Measurements from ENCODE around the gene DIP2C.
"Not testable (repeated sequence)": the region's sequence is repeated elsewhere in the genome, so short reads cannot be mapped to it uniquely, and the experiment has no call there.

The DIP2C gene, protein sequence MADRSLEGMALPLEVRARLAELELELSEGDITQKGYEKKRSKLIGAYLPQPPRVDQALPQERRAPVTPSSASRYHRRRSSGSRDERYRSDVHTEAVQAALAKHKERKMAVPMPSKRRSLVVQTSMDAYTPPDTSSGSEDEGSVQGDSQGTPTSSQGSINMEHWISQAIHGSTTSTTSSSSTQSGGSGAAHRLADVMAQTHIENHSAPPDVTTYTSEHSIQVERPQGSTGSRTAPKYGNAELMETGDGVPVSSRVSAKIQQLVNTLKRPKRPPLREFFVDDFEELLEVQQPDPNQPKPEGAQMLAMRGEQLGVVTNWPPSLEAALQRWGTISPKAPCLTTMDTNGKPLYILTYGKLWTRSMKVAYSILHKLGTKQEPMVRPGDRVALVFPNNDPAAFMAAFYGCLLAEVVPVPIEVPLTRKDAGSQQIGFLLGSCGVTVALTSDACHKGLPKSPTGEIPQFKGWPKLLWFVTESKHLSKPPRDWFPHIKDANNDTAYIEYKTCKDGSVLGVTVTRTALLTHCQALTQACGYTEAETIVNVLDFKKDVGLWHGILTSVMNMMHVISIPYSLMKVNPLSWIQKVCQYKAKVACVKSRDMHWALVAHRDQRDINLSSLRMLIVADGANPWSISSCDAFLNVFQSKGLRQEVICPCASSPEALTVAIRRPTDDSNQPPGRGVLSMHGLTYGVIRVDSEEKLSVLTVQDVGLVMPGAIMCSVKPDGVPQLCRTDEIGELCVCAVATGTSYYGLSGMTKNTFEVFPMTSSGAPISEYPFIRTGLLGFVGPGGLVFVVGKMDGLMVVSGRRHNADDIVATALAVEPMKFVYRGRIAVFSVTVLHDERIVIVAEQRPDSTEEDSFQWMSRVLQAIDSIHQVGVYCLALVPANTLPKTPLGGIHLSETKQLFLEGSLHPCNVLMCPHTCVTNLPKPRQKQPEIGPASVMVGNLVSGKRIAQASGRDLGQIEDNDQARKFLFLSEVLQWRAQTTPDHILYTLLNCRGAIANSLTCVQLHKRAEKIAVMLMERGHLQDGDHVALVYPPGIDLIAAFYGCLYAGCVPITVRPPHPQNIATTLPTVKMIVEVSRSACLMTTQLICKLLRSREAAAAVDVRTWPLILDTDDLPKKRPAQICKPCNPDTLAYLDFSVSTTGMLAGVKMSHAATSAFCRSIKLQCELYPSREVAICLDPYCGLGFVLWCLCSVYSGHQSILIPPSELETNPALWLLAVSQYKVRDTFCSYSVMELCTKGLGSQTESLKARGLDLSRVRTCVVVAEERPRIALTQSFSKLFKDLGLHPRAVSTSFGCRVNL (N-terminal part only)

DNA sequence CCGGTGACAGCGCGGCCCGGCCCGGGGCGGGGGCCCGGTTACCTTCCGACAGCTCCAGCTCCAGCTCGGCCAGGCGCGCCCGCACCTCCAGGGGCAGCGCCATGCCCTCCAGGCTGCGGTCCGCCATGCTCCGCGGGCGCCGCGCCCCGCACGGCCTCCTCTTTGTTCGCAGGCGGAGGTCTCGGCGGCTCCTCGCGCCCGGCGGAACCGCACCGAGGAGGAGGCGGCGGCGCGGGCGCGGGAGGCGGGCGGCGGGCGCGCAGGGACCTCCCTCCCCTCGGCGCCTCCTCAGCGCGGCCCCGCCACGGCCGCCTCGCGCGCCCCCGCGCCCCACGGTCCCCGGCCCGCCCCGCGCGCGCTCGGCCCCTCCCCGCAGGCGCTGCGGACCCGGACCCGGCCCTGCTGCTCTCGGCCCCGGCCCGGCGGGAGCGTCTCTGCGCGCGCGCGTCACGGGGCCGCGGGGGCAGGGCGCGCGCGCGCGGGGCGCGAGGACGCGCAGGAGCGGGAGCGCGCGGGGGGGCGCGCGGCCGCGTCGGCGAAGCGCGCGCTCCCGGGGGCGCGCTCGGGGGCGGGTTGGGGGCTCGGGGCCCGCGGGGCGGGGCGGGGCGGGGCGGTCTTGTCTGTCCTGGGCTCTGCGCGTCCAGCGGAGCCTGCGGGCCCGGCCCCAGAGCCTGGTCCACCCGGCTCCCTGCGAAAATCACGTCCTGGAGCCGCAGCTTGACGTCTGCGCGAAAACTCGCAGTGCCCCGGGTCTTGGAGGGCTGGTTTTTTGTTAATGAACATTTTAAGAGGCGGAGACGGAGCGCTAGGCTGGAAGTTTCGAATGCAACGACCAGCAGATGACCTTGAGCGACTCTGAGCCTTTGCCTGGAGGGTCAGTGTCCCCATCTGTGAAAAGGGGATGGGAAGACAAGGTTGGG is at the start of gene DIP2C:
Gene DIP2C, minus strand, starts transcription at position 217 of the 920 bp plus-strand sequence. Its CDS starts 90 bp downstream, at position 127.
- no peak for DNase-seq

DNA sequence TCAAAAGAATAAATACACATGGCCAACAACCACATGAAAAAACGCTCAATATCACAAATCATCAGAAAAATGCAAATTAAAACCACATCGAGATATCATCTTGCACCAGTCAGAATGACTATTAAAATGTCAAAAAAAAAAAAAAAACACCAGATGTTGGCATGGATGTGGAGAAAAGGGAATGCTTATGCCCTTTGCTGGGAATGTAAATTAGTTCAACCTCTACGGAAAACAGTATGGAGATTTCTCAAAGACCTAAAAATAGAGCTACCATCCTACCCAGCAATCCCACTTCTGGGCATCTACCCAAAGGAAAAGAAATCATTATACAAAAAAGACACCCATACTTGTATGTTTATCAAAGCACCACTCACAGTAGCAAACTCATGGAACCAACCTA is 45.0 kb upstream of the DIP2C start:
- no peak for DNase-seq

DNA sequence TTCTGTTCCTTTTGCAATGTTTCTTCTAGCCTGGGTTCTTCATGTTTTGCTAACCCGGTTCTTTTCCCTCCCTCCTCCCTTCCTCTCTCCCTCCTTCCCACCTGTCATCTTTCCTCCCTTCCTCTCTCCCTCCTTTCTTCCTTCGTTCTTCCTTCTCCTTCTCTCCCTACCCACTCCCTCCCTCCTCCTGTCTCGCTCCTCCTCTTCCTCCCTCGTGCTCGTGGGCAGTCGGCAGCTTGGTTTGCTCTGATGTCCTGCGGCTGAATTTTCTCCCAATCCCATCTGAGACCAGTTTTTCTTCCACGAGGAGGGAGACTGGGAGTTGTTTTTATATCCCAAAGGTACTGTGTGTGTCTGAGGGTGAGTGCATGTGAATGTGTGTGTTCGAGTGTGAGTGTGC is 43.6 kb upstream of the DIP2C start:
- no peak for DNase-seq

DNA sequence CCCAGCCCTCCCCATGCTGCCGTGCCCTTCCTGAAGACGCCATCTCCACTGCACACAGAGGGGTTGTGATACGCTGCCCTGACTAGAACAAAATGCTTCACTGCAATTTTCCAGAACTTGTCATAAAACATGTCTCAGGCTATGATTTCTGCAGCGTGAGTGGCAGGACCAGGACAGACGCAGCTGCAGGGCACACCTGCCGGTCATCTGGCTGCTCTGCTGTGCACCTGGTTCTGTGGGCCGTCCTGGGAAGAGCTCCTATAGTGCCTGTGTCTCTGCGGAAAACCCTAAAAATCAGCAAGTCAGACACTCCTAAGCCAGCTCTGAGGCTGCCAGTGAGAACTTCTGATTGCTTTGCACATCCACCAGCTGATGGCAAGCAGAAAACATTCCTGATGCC is 39.7 kb upstream of the DIP2C start:
- DNase-seq: no peak

DNA sequence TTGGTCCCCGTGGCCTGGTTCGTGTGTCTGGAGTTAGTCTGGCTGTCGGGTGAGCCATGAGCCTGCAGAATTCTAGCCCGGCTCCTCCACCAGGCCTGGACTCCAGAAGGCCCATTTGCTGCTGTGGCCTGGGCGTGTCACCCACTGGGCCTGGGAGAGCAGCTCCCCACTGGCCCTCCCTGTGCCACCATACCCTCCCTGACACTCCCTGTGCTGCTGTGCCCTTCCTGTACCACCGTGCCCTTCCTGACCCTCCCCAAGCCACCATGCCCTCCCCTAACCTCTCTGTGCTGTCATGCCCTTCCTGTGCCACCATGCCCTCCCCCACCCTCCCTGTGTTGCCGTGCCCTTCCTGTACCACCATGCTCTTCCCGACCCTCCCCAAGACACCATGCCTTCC is 39.1 kb upstream of the DIP2C start:
- no peak for DNase-seq

DNA sequence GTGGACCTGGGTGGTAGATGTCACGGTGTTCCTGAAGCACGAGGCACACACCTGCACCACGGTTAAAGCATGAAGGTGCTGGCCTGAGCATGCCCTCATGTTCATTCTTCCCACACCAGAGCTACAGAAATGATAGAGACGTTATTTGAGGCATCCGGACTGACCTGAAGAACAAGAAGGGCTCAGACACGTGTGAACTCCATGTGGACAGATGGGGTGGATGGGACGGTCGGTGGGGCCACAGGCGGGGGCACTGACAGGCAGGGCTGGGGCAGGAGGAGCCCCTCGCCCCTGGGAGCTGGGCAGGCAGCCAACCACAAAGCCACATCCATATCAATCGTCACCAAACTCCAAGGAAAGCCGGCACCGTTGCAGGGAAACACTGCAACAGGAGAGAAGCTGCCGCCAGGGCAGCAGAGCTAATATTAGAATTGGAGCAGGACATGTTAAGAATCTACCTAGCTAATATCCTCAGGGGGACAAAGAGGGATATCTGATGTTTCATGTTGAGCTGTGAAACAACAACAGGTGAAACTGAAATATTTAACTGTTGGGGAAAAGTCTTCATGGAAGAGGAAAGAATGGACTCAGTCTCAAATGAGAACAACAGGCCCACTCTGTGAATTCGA is 37.8 kb upstream of the DIP2C start:
- no peak for DNase-seq

DNA sequence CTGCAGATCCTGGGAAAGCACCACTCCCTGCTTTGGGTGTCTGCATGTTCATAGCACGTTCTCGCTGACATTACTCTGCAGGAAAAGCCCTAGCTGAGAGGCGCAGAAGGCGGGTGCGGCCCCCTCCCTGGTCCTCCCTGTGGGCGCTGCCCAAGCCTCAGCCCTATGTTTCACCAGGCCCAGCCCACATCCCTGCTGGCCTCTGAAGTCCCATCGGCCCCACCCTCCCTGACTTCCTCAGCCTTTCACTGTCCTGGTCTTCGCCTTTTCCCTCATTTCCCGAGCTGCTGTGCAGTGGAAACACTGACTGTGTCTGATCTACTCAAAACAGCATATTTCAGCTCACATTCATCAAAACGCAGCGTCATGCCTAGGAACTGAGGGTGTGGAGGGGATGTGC is 36.3 kb upstream of the DIP2C start:
- no peak for DNase-seq

DNA sequence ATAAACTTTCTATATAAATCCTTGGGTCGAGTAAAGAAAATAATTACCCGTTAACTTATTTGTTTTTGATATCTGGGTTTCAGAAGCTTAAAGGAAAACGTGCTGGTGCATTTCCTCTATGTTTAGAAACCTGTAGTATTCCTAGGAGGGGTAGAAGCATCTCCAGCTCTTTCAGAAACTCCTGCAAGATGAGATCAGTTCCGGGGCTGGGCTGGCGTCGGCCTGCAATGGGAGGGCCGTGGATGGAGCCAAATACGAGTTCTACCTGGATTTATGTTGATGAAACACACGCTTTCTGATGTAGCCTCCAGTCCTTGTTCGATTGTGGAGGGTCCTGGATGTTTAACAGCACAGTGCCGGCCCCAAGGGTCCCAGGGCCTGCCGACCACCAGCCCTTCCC is 35.8 kb upstream of the DIP2C start:
- no peak for DNase-seq

DNA sequence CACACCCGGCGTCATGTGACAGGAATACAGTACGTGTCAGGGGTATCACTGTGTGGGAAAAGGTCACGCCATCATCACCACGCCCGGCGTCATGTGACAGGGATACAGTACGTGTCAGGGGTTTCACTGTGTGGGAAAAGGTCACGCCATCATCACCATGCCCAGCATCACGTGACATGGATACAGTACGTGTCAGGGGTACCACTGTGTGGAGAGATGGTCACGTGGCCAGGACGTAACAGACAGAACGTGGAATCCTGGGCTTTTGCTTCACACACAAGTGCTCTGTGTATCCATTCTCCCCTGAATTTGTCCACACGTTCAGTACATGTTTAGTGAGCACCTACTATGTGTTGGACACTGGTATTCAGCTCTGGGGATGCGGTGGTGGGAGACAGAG is 34.5 kb upstream of the DIP2C start:
- no peak for DNase-seq

DNA sequence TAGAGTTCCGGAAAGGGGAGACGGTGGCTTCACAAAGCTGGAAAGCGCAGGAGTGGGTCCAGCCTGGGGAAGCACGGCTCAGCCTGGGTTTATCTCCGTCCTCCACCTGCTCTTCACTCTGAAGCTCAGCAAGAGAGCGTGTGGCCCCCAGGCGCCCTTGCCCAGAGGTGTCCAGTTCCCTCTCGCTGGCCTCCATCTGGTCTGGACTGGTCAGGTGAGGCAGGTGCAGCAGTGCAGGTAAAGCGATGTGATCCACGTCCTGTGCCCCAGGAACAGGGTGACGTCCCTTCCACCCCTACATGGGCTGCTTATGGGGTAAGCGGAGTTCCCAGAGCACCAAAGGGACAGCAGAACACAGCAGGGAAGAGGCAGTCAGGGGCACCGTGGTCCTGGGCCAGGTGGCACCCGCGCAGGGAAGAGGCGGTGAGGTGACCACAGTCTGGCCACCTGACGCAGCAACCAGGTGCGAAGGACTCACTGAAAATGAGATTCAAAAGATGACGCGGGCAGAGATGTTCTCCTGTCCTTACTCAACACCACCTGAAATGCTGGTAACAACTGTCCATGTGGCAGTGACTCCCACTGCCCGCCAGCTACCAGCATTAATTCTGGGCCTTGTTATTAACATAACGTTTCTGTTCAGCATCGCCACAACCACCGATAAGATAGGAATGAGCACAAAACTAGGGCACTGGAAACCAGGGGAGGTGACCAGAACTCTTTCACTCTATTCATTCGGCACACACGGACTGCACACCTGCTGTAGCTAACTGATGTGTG is 33.0 kb upstream of the DIP2C start:
- DNase-seq: no peak

DNA sequence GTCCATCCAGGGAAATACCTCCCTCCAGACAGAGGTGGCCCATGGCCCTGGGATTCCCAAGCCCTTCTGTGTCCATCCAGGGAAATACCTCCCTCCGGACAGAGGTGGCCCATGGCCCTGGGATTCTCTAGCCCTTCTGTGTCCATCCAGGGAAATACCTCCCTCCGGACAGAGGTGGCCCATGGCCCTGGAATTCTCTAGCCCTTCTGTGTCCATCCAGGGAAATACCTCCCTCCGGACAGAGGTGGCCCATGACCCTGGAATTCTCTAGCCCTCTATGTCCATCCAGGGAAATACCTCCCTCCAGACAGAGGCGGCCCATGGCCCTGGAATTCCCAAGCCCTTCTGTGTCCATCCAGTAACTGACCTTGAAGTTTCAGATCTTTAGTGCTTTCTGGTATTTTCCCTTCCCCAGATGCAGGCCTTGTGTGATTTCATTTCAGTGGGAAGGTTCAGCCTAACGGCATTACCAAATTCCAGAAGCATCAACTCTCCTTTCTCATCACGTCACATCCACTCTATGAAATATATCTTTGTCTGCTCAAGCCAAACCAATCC is 28.8 kb upstream of the DIP2C start:
- no peak for DNase-seq

DNA sequence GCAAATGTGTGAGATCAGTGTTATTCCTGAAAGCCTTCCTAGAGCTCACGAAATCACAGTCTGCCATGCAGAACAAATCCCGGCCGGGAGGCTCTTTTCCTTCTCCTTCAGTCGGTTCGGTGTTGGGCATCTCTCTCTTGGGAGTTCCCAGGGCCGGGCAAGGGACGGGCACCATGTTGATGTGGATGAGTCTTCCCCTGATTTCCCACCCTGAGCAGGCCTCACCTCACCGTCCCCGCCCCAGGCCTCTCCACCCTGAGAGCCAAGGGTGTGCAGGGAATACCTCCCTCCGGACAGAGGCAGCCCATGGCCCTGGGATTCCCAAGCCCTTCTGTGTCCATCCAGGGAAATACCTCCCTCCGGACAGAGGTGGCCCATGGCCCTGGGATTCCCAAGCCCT is 28.0 kb upstream of the DIP2C start:
- DNase-seq: no peak

DNA sequence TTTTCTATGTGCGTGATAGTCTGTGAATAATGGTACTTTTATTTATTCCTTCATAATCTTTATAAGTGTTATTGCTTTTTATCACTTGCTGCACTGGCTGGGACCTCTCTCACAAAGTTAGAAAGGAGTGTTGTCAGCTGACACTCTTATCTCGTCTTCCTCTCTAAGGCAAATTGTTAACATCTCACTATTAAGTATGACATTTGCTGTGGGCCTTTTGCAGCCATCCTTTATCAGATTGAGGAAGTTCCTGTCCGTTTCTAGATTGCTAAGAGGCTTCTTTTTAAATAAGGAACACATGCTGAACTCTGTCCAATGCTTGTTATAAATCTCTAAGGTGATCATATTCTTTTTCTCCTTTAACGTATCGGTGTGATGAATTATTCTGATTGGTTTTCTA is 27.4 kb upstream of the DIP2C start:
- no peak for DNase-seq

DNA sequence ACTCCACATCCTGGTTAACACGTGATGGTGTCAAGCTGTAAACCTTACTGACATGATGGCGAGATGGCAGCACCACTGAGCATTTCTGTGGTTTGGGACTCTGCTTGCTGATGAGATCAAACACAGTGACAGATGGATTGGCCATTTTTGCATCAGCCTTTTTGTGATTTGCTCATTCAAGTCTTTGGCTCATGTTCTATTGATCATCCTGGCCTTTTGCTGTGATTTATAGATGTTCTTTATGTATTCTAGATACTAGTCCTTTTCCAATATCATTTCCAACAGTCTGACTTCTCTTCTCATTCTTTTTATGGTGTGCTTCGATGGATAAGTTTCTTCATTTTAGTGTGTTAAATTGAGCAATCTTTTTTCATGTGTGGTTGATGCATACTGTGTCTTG is 24.7 kb upstream of the DIP2C start:
- no peak for DNase-seq

DNA sequence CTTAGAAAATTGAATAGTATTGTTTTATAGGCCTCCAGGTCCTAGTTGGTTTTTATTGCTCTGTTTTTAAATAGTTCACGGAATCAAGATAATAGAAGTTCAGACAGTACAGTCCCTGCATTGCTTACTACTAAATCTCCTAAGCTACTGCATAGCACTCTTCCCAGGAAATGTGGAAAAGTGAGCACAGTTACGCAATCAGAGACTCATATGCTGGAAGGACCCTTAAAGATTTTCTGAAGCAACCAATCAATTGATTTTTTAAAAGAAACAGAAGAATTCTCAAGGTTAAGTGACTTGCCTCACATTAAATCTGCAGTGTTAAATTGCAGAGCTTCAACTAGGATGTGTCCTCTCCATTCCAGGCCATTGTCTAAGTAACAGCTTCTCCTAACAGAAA is 23.1 kb upstream of the DIP2C start:
- DNase-seq: no peak

DNA sequence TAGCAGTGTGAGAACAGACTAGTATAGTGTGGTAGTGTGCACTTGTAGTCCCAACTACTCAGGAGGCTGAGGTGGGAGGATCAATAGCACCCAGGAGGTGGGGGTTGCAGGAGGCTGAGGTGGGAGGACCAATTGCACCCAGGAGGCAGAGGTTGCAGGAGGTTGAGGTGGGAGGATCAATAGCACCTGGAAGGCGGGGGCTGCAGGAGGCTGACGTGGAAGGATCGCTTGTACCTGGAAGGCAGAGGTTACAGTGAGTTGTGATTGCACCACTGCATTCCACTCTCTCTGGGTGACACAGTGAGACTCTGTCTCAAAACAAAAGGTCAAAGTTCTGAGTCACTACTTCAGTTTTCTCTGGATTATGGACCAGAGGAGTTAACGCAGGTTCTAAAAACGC is 22.6 kb upstream of the DIP2C start:
- no peak for DNase-seq

DNA sequence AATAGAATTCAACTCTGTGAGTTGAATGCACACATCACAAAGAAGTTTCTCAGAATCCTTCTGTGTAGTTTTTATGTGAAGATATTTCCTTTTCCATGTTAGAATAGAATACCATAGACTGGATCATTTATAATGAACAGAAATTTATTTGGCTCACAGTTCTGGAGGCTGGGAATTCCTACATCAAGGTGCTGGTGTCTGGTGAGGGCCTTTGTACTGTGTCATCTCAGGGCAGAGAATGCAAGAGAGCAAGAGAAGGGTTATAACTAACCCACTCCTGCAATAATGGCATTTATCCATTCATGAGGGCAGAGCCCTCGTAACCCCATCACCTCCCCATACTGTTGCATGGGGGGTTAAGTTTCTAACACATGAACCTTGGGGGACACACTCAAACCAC is 18.4 kb upstream of the DIP2C start:
- DNase-seq: no peak

DNA sequence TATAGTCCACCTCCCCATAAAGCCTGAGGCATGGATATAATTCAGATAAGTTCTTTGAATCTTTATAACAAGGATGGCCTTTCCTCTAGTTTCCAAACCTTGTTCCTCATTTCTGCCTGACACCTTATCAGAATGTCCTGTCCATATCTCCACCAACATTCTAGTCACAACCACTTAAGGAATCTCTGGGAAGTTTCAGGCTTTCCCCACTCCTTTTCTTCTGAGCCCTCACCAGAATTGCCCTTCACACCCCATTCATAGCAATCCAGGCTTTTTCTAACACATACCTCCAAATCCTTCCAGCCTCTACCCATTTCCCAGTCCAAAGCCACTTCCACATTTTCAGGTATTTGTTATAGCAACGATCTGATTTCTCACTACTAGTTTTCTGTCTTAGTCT is 18.0 kb upstream of the DIP2C start:
- no peak for DNase-seq

DNA sequence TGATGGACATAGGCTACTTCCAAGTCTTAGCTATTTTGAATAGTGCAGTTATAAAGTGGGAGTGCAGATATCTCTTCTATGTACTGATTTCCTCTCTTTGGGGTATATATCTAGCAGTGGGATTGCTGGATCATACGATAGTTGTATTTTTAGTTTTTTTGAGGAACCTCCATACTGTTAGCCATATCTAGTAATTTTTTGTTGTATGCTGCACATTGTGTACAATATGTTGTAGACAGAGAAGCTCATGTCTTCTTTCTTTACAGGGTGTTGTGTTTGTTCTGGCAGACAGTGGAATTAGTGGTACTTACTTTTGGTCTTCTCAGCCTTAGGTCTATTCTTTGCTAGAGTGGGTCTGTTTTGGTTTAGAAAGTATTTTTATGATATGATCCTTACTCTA is 13.7 kb upstream of the DIP2C start:
- DNase-seq: no peak

DNA sequence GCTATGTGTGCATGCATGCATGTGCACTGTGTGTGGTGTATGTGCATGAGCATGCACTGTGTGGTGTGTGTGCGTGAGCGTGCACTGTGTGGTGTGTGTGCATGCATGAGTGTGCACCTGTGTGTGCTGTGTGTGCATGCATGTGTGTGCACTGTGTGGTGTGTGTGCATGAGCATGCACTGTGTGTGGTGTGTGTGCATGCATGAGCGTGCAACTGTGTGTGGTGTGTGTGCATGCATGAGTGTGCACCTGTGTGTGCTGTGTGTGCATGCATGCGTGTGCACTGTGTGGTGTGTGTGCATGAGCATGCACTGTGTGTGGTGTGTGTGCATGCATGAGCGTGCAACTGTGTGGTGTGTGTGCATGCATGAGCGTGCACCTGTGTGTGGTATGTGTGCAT is 10.7 kb upstream of the DIP2C start:
- DNase-seq: not testable (repeated sequence)
